ENCODE data around the gene PSMC3IP.
A peak's percentile ranks its signal among the peaks of the same experiment; 100 is the strongest.

PSMC3IP gene

GRCh38 chr17:42578282-42578869 lies 847 bp upstream of the PSMC3IP start:
- ChIA-PET POLR2A (interaction anchor here (0.5 to 2.9 kb wide), 14 partner anchors 11 to 372 kb away, joined by 3 to 20 read pairs (median 5); partner anchors contain the start of genes CAVIN1, MLX, PLEKHH3 and RETREG3), CTCF (interaction anchor here (0.5 to 6.2 kb wide), 53 partner anchors 9 to 420 kb away, joined by 3 to 120 read pairs (median 5); partner anchors contain the start of genes BECN1, CCR10, CNTNAP1 and MLX)
- no peak for DNase-seq (ENCODE audit: low read depth, low spot score)
- peak; percentile 73 for TF ChIP-seq CTCF (IDR thresholded peaks at IDR 0.05; ENCODE audit: insufficient read depth, low read length, missing control alignments)
- peak overlapping the region; percentile 91 for H3K4me3 ChIP-seq (ENCODE audit: low read depth, low read length)

GRCh38 chr17:42577140-42577531 lies 393 bp downstream of the PSMC3IP start:
- peak overlapping the region; percentile 91 for H3K4me3 ChIP-seq (ENCODE audit: low read depth, low read length)
- no peak for DNase-seq (ENCODE audit: low read depth, low spot score)
- TF ChIP-seq CTCF (IDR thresholded peaks at IDR 0.05; ENCODE audit: insufficient read depth, low read length, missing control alignments), result no peak
- ChIA-PET POLR2A (interaction anchor here (0.6 to 2.9 kb wide), 8 partner anchors 10 to 157 kb away, joined by 3 to 20 read pairs (median 6); partner anchors contain the start of genes CAVIN1, MLX, PLEKHH3 and RETREG3), CTCF (interaction anchor here (0.7 to 6.2 kb wide), 17 partner anchors 8 to 265 kb away, joined by 3 to 120 read pairs (median 18); partner anchors contain the start of genes CCR10, CNTNAP1, MLX and PLEKHH3)

- ChIA-PET POLR2A (no interaction called here), CTCF (interaction anchor here (1.2 to 1.8 kb wide), 3 partner anchors 9 to 105 kb away, joined by 3 to 5 read pairs (median 4); no protein-coding TSS in a partner anchor)
- no peak for TF ChIP-seq CTCF (IDR thresholded peaks at IDR 0.05; ENCODE audit: insufficient read depth, low read length, missing control alignments)
- no peak for DNase-seq (ENCODE audit: low read depth, low spot score)
- no peak overlapping the region for H3K4me3 ChIP-seq (ENCODE audit: low read depth, low read length)
Measured at GRCh38 chr17:42574463-42574862, 3.1 kb downstream of the PSMC3IP start.

- ChIA-PET CTCF (interaction anchor here (1.2 to 1.5 kb wide), 3 partner anchors 101 to 108 kb away, joined by 3 to 5 read pairs (median 4); no protein-coding TSS in a partner anchor), POLR2A (interaction anchor here (0.9 kb wide), 1 partner anchor 11 kb away, joined by 3 read pairs; no protein-coding TSS in a partner anchor)
- H3K4me3 ChIP-seq (ENCODE audit: low read depth, low read length), result no peak overlapping the region
- TF ChIP-seq CTCF (IDR thresholded peaks at IDR 0.05; ENCODE audit: insufficient read depth, low read length, missing control alignments), result no peak
- no peak for DNase-seq (ENCODE audit: low read depth, low spot score)
Measured at GRCh38 chr17:42573095-42573494, 4.4 kb downstream of the PSMC3IP start.

GRCh38 chr17:42571435-42572225 lies 5.9 kb downstream of the PSMC3IP start:
- POLR2A ChIA-PET, result no interaction called here
- DNase-seq (ENCODE audit: low read depth, low spot score), result no peak
- TF ChIP-seq CTCF (IDR thresholded peaks at IDR 0.05; ENCODE audit: insufficient read depth, low read length, missing control alignments), result no peak
- H3K4me3 ChIP-seq (ENCODE audit: low read depth, low read length), result no peak overlapping the region
- CTCF ChIA-PET, result interaction anchor here (0.9 kb wide), 1 partner anchor 252 kb away, joined by 3 read pairs; the partner anchor contains the start of gene BECN1
